Esophagus muscularis mucosa (tissue), 3 donors: ENCODE measurements around the gene LGALS4.

Experiments
- CTCF ChIP-seq, 3 experiments: fragments of 200-600 bp in 2 of 3; fragments of 450-650 bp in 1 of 3; sonication (generic) in 2 of 3; IDR thresholded peaks; one replicate each; pipeline ENCODE4 v1.5.1; 2017 to 2019; ENCODE audit warnings: antibody characterized with exemption in 3 of 3, mild to moderate bottlenecking in 2 of 3, moderate library complexity in 1 of 3
- EP300 ChIP-seq: sonication (generic); formaldehyde crosslinking; IDR thresholded peaks from one replicate; pipeline ENCODE4 v1.6.1; 2017; ENCODE audit warnings: antibody characterized with exemption

DNA sequence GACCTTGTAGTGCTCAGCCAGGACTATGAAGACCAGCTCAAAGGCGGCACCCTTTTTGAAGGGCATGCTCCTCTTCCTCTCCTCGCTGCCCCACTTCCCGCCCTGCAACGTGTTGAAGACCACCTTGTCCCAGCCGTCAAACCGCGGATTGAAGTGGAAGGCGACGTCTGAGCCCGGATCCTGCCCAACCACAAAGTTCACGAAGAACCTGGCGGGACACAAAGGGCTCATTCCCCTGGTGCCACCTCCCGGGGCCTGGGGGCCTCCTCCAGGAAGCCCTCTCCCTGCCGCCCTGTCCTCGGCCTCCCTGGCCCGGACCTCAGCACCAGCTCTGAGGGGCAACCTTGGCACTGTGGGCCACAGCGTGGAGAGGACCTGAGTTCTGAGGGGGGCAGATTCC is 4.0 kb downstream of the LGALS4 start:
- TF ChIP-seq CTCF (IDR thresholded peaks at IDR 0.05) (no peak), EP300 (no peak)
